PC-9 (cell line): ENCODE measurements around the gene KLHL40.

Experiments
- EZH2 ChIP-seq: fragments of 200-600 bp; sonication (generic); IDR thresholded peaks from 2 replicates; pipeline ENCODE4 v1.8.0; 2017; ENCODE audit warnings: antibody characterized with exemption, low read depth
- TF ChIP-seq, protein P1 (sequence below): fragments of 200-600 bp; sonication (generic); conservative IDR thresholded peaks from 2 replicates; pipeline ENCODE4 v1.6.1; 2017; ENCODE audit warnings: mixed run types, antibody characterized with exemption, mild to moderate bottlenecking, moderate library complexity

DNA sequence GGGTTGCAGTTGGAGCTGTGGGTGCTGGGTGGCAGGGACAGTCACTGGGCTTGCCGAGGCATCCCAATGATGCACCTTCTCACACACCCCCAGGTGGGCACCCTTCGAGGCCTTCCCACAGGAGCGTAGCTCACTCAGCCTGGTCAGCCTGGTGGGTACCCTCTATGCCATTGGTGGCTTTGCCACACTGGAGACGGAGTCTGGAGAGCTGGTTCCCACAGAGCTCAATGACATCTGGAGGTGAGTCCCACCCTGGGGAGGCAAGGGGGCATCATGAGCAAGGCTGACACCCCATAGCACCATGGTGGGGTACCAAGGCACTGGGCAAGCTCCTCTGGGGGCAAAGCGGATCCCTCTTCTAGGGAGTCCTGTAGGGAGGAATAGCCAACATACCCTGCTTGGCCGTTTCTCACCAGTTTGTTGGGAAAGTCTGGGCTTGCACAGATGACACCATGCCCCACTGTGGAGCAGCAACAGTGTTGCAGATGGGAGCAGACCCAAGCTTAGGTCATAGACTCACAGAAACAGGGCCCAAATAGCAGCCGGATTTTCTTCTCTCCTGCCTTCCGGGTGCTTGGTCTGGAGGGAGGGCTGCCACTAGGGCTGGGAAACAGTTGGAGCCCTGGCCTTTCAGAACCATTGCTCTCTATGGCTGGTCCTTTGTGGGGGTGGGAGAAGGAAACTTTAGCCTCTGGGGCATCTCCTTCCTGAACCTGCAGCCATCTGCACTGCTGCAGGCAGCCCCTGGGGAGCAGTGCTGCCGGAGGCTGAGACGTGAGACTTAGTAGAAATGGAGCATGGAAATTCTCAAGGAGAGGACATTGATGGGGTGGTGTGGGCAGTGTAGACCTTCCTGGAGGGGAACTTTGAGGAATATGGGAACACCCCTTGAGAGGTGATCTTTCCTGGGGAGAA lies 5.7 kb downstream of the KLHL40 start:
- TF ChIP-seq, protein P1, sequence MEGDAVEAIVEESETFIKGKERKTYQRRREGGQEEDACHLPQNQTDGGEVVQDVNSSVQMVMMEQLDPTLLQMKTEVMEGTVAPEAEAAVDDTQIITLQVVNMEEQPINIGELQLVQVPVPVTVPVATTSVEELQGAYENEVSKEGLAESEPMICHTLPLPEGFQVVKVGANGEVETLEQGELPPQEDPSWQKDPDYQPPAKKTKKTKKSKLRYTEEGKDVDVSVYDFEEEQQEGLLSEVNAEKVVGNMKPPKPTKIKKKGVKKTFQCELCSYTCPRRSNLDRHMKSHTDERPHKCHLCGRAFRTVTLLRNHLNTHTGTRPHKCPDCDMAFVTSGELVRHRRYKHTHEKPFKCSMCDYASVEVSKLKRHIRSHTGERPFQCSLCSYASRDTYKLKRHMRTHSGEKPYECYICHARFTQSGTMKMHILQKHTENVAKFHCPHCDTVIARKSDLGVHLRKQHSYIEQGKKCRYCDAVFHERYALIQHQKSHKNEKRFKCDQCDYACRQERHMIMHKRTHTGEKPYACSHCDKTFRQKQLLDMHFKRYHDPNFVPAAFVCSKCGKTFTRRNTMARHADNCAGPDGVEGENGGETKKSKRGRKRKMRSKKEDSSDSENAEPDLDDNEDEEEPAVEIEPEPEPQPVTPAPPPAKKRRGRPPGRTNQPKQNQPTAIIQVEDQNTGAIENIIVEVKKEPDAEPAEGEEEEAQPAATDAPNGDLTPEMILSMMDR = no peak
- TF ChIP-seq EZH2 = no peak
